ENCODE results near the gene OTOP1.
"Not testable (repeated sequence)": the region's sequence is repeated elsewhere in the genome, so short reads cannot be mapped to it uniquely, and the experiment has no call there.

The OTOP1 gene
- 0 reads per million in 9 experiments for total RNA-seq

GRCh38 chr4:4226606-4227438 lies at the start of gene OTOP1:
Gene OTOP1, minus strand, starts transcription at chr4:4226929. Its CDS starts 65 bp downstream, at chr4:4226864.
- Mint-ChIP-seq H3K4me1 (ENCODE audit: low read depth in 2 of 2) (peaks cover 10 to 11% of the 10 kb centered on the region in 2 donors), H3K4me3 (peak within 1 kb of the TSS; percentile 21 to 47), H3K27me3 (peaks cover 69 to 70% of the 10 kb centered on the region in 2 donors), H3K9me3 (no peaks in the 10 kb centered on the region), H3K27ac (no peak within 1 kb of the TSS), H3K36me3 (ENCODE audit: insufficient read depth) (peaks cover 3% of the 10 kb centered on the region)
- DNase-seq, result no peak
- ATAC-seq (replicated peaks), result no peak

DNA sequence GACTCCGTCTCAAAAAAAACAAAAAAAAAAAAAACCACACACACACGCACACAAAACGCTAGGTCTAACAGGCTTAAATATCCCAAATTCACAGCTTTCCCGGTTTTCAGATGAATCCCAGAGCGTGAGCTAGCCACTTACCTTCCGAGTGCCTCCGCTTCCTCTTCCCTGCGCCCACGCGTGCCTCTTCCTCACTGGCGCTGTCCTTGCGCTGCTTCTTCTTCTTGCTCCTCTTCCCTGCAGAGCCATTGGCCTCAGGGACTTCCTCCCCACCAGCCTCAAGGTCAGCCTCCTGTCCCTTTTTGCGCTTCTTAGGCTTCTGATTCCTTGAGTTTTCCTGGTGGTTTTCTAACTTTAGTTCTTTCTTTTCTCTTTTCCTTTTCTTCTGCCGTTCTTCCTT lies 47.5 kb upstream of the OTOP1 start:
- H3K27me3 Mint-ChIP-seq, result no peaks in the 10 kb centered on the region
- ATAC-seq (replicated peaks), result no peak
- no peak overlapping the region for H3K4me3 Mint-ChIP-seq
- no peaks in the 10 kb centered on the region for H3K9me3 Mint-ChIP-seq
- DNase-seq, result no peak
- H3K4me1 Mint-ChIP-seq (ENCODE audit: low read depth in 2 of 2), result peaks cover 19 to 35% of the 10 kb centered on the region in 2 donors
- H3K36me3 Mint-ChIP-seq (ENCODE audit: insufficient read depth), result peaks cover 51% of the 10 kb centered on the region
- peak overlapping the region; percentile 27 to 66 for H3K27ac Mint-ChIP-seq

GRCh38 chr4:4271912-4272311 lies 45.2 kb upstream of the OTOP1 start:
- H3K4me3 Mint-ChIP-seq, result no peak overlapping the region
- H3K27me3 Mint-ChIP-seq, result no peaks in the 10 kb centered on the region
- DNase-seq, result no peak
- peak overlapping the region; percentile 98 to 99 for H3K27ac Mint-ChIP-seq
- peaks cover 34 to 40% of the 10 kb centered on the region in 2 donors for H3K4me1 Mint-ChIP-seq (ENCODE audit: low read depth in 2 of 2)
- peaks cover 48% of the 10 kb centered on the region for H3K36me3 Mint-ChIP-seq (ENCODE audit: insufficient read depth)
- no peaks in the 10 kb centered on the region for H3K9me3 Mint-ChIP-seq
- no peak for ATAC-seq (replicated peaks)

DNA sequence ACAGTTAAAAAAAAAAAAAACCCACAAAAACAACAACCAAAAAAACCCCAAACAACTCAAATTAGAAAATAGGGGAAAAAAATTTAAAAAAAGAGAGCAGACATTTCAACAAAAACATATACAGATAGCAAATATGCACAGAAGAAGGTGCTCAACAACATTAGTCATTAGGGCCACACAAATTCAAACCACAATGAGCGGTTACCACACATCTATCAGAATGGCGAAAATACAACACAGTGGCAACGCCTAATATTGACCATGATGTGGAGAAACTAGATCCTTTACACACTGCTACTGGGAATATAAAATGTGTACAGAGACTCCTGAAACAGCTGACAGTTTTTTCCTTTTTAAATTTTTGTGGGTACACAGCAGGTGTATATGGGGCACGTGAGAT lies 43.8 kb upstream of the OTOP1 start:
- peak; percentile 26 for ATAC-seq (replicated peaks)
- Mint-ChIP-seq H3K27me3 (no peaks in the 10 kb centered on the region), H3K4me1 (ENCODE audit: low read depth in 2 of 2) (peaks cover 45 to 52% of the 10 kb centered on the region in 2 donors), H3K27ac (peak overlapping the region; percentile 98 to 99), H3K9me3 (peaks cover 0 to 2% of the 10 kb centered on the region in 2 donors), H3K4me3 (peak overlapping the region; percentile 86 to 87), H3K36me3 (ENCODE audit: insufficient read depth) (peaks cover 48% of the 10 kb centered on the region)
- no peak for DNase-seq

DNA sequence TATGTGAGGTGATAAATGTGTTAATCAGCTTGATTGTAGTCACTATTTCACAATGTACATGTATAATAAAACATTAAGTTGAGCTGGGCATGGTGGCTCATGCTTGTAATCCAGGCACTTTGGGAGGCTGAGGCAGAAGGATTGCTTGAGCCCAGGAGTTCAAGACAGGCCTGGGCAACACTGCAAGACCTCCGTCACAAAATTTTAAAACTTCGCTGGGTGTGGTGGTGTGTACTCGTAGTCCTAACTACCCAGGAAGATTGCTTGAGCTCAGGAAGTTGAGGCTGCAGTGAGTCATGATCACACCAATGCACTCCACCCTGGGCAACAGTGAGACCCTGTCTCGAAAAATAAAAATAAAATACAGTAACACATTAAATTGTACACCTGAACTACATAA lies 43.1 kb upstream of the OTOP1 start:
- Mint-ChIP-seq H3K27ac (peak overlapping the region; percentile 98 to 99), H3K4me1 (ENCODE audit: low read depth in 2 of 2) (peaks cover 47 to 53% of the 10 kb centered on the region in 2 donors), H3K4me3 (peak overlapping the region; percentile 86 to 87), H3K36me3 (ENCODE audit: insufficient read depth) (peaks cover 45% of the 10 kb centered on the region), H3K9me3 (peaks cover 0 to 2% of the 10 kb centered on the region in 2 donors), H3K27me3 (no peaks in the 10 kb centered on the region)
- ATAC-seq (replicated peaks), result peak; percentile 78
- DNase-seq, result peak; percentile 48 to 52 (median 50)

DNA sequence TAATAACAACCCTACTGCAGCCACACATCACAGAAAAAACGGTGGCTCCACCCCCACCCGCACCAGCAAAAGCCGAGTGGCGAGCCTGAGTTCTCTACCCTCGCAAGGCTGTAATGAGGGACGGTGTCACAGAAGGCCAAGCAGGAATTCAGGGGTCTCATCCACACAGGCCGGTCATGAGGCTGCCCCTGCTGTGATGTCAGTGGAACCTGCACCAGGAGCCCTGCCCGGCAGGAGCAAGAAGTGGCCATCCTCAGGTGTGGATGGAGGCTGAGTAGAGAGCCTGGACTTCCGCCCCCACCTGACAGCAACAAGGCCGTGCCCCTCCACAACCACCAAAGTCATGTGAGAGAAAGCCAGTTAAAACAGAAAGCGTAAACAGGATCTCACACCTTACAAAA lies 42.6 kb upstream of the OTOP1 start:
- Mint-ChIP-seq H3K27me3 (no peaks in the 10 kb centered on the region), H3K9me3 (peaks cover 0 to 2% of the 10 kb centered on the region in 2 donors), H3K36me3 (ENCODE audit: insufficient read depth) (peaks cover 41% of the 10 kb centered on the region), H3K4me1 (ENCODE audit: low read depth in 2 of 2) (peaks cover 52 to 57% of the 10 kb centered on the region in 2 donors), H3K4me3 (peak overlapping the region; percentile 86 to 87), H3K27ac (peak overlapping the region; percentile 98 to 99)
- peak; percentile 84 for ATAC-seq (replicated peaks)
- DNase-seq, result peak; percentile 58 to 73 (median 64)

DNA sequence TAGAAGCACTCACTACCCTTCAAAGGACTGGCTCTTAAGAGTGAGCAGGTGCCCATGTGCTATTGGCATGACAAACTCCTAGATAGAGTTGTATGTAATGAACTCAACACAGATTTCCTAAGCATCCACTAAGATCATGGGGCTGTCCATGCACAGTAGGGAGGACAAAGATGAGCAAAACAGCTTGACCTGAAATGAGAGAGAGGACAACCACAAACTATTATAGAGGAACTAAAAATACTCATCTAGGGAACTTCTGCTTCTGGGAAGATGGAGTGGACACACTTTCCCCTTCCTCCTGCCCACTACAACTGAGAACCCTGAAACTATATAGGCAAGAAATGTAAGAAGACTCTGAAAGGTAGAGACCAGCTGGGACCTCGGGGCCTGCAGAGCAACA lies 42.0 kb upstream of the OTOP1 start:
- Mint-ChIP-seq H3K4me3 (peak overlapping the region; percentile 86 to 87), H3K36me3 (ENCODE audit: insufficient read depth) (peaks cover 35% of the 10 kb centered on the region), H3K9me3 (peaks cover 0 to 2% of the 10 kb centered on the region in 2 donors), H3K27ac (peak overlapping the region; percentile 98 to 99), H3K27me3 (no peaks in the 10 kb centered on the region), H3K4me1 (ENCODE audit: low read depth in 2 of 2) (peaks cover 50 to 57% of the 10 kb centered on the region in 2 donors)
- no peak for ATAC-seq (replicated peaks)
- DNase-seq, result no peak

- DNase-seq (no peak), ATAC-seq (replicated peaks) (no peak)
- H3K4me3 Mint-ChIP-seq, result peak overlapping the region; percentile 75 to 86
- no peaks in the 10 kb centered on the region for H3K27me3 Mint-ChIP-seq
- H3K9me3 Mint-ChIP-seq, result peaks cover 0 to 2% of the 10 kb centered on the region in 2 donors
- peaks cover 33% of the 10 kb centered on the region for H3K36me3 Mint-ChIP-seq (ENCODE audit: insufficient read depth)
- H3K27ac Mint-ChIP-seq, result peak overlapping the region; percentile 98 to 99
- peaks cover 52 to 57% of the 10 kb centered on the region in 2 donors for H3K4me1 Mint-ChIP-seq (ENCODE audit: low read depth in 2 of 2)
Observed at GRCh38 chr4:4267981-4268380, 41.3 kb upstream of the OTOP1 start.

GRCh38 chr4:4260185-4260751 lies 33.5 kb upstream of the OTOP1 start:
- peaks cover 6% of the 10 kb centered on the region for H3K36me3 Mint-ChIP-seq (ENCODE audit: insufficient read depth)
- H3K4me3 Mint-ChIP-seq, result no peak overlapping the region
- no peaks in the 10 kb centered on the region for H3K9me3 Mint-ChIP-seq
- H3K27ac Mint-ChIP-seq, result peak overlapping the region in 1 of 2 donors; percentile 75
- peaks cover 15% of the 10 kb centered on the region in 2 donors for H3K4me1 Mint-ChIP-seq (ENCODE audit: low read depth in 2 of 2)
- H3K27me3 Mint-ChIP-seq, result no peaks in the 10 kb centered on the region
- peak; percentile 32 to 36 (median 34) for DNase-seq
- ATAC-seq (replicated peaks), result peak; percentile 100

GRCh38 chr4:4259484-4260100 lies 32.9 kb upstream of the OTOP1 start:
- ATAC-seq (replicated peaks) (no peak), DNase-seq (no peak)
- H3K4me3 Mint-ChIP-seq, result no peak overlapping the region
- peak overlapping the region; percentile 20 to 75 for H3K27ac Mint-ChIP-seq
- no peaks in the 10 kb centered on the region for H3K9me3 Mint-ChIP-seq
- H3K27me3 Mint-ChIP-seq, result no peaks in the 10 kb centered on the region
- peaks cover 10 to 12% of the 10 kb centered on the region in 2 donors for H3K4me1 Mint-ChIP-seq (ENCODE audit: low read depth in 2 of 2)
- peaks cover 6% of the 10 kb centered on the region for H3K36me3 Mint-ChIP-seq (ENCODE audit: insufficient read depth)

GRCh38 chr4:4257705-4258104 lies 31.0 kb upstream of the OTOP1 start:
- H3K9me3 Mint-ChIP-seq; H3K36me3 Mint-ChIP-seq (ENCODE audit: insufficient read depth); DNase-seq; ATAC-seq (replicated peaks); H3K27ac Mint-ChIP-seq; H3K4me3 Mint-ChIP-seq; H3K27me3 Mint-ChIP-seq: not testable (repeated sequence)
- peaks cover 6 to 10% of the 10 kb centered on the region in 2 donors for H3K4me1 Mint-ChIP-seq (ENCODE audit: low read depth in 2 of 2)

DNA sequence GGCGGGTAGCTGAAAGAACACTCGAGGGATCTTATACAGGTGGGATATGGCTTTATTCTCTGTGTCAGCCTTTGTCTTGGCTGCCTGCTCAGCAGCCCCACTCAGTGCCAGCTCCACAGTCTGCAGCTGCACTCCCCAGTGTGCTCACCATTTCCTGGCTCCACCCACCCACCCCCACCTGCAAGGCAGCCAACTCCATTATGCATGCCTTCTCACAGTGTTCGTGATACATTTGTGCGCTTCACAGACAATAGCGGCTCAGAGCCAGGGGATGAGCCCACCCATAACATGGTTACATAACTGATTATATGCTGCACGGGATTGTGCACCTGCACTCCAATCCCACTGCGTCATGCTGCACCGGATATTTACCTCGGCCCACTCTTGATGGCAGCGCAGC lies 30.1 kb upstream of the OTOP1 start:
- no peak for ATAC-seq (replicated peaks)
- no peak for DNase-seq
- no peaks in the 10 kb centered on the region for H3K27me3 Mint-ChIP-seq
- H3K4me3 Mint-ChIP-seq, result no peak overlapping the region
- H3K9me3 Mint-ChIP-seq, result no peaks in the 10 kb centered on the region
- H3K27ac Mint-ChIP-seq, result no peak overlapping the region
- H3K36me3 Mint-ChIP-seq (ENCODE audit: insufficient read depth), result no peaks in the 10 kb centered on the region
- H3K4me1 Mint-ChIP-seq (ENCODE audit: low read depth in 2 of 2), result peaks cover 3 to 10% of the 10 kb centered on the region in 2 donors

- no peak for DNase-seq
- H3K4me3 Mint-ChIP-seq, result no peak overlapping the region
- H3K4me1 Mint-ChIP-seq (ENCODE audit: low read depth in 2 of 2), result no peaks in the 10 kb centered on the region
- ATAC-seq (replicated peaks), result no peak
- H3K27ac Mint-ChIP-seq, result no peak overlapping the region
- no peaks in the 10 kb centered on the region for H3K9me3 Mint-ChIP-seq
- H3K27me3 Mint-ChIP-seq, result no peaks in the 10 kb centered on the region
- peaks cover 4% of the 10 kb centered on the region for H3K36me3 Mint-ChIP-seq (ENCODE audit: insufficient read depth)
Observed at GRCh38 chr4:4254666-4255065, 27.9 kb upstream of the OTOP1 start.
